ENCODE measurements around the gene NUDCD2. TPM values are rescaled to one million over a fixed set of nuclear protein-coding genes. Genes with fewer than 3 reads are reported as not detected.

Gene NUDCD2
- total and polyA plus RNA-seq, 3 donors from 2014 or later = 11.4 to 25.7 (median 12.9) TPM

GRCh38 chr5:163496286-163496685, 36.4 kb upstream of the NUDCD2 start:
- H3K4me3 ChIP-seq = no peak overlapping the region
- no peaks in the 10 kb centered on the region for H3K4me1 ChIP-seq
- 86 to 100% methylated on average over 1 of the region's 1 CpG for WGBS, 2 donors
- no peak for DNase-seq
- no peaks in the 10 kb centered on the region for H3K9me3 ChIP-seq
- TF ChIP-seq CTCF (IDR thresholded peaks at IDR 0.05) = no peak
- no peak for TF ChIP-seq POLR2A (IDR thresholded peaks at IDR 0.05)
- intact Hi-C loops (cut with DNase I; ENCODE audit: low total_unique reads) = no loop called here
- H3K27ac ChIP-seq = no peak overlapping the region
- H3K27me3 ChIP-seq = no peaks in the 10 kb centered on the region
- no peaks in the 10 kb centered on the region for H3K36me3 ChIP-seq (ENCODE audit: low read depth, missing control alignments)

DNA sequence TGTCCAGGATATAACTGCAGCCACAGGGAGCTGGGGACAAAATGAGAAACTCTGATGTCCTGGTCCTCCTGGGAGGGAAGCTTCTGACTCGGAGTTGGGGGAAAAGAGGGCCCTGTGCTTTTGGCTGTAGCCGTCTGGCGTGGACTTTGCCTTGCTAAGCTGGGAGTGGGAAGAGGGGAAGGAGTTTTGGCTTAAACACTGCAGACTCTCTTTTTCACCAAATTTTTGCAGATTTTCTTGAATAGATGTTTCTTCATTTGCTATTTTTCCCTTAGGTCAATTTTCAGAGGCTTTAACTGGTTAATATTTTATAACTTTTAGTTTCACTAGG, 29.8 kb upstream of the NUDCD2 start:
- no peak for DNase-seq
- intact Hi-C loops (cut with DNase I; ENCODE audit: low total_unique reads) = no loop called here
- Histone ChIP-seq H3K9me3 (no peaks in the 10 kb centered on the region), H3K4me1 (no peaks in the 10 kb centered on the region), H3K27me3 (no peaks in the 10 kb centered on the region), H3K27ac (no peak overlapping the region), H3K36me3 (ENCODE audit: low read depth, missing control alignments) (no peaks in the 10 kb centered on the region), H3K4me3 (no peak overlapping the region)
- no peak for TF ChIP-seq CTCF (IDR thresholded peaks at IDR 0.05)
- no peak for TF ChIP-seq POLR2A (IDR thresholded peaks at IDR 0.05)
- WGBS, 2 donors = 94 to 100% methylated on average over 3 of the region's 3 CpGs

DNA sequence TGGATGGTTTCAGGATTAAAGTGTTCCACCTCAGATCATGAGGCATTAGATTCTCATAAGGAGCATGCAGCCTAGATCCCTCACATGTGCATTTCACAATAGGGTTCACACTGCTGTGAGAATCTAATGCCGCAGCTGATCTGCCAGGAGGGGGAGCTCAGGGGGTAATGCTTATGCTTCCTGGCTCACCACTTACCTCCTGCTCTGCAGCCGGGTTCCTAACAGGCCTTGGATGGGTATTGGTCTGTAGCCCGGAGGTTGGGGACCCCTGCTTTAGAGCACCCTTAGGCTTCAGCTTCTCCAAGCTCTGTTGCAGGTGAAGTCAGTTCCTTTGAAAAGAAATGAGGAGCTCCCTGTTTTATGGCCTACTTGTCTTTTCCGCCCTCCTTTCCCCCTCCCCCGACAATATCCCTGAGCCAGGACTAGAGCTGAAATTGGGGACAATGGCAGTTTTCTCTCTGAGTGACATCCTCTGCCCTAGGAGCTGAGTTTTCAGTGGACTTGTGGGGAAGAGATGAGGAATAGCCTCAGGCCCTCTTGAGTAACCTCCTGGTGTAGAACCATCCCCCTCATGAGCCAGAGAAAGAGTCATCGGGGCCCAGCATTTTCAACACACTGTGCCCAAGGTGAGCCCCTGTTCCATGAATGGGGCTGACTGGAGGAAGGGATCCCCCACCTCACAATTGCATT, 29.3 kb upstream of the NUDCD2 start:
- no peaks in the 10 kb centered on the region for H3K27me3 ChIP-seq
- no peaks in the 10 kb centered on the region for H3K9me3 ChIP-seq
- H3K4me1 ChIP-seq = no peaks in the 10 kb centered on the region
- TF ChIP-seq CTCF (IDR thresholded peaks at IDR 0.05) (no peak), POLR2A (IDR thresholded peaks at IDR 0.05) (no peak)
- no peak overlapping the region for H3K27ac ChIP-seq
- no peak for DNase-seq
- H3K36me3 ChIP-seq (ENCODE audit: low read depth, missing control alignments) = no peaks in the 10 kb centered on the region
- H3K4me3 ChIP-seq = no peak overlapping the region
- intact Hi-C loops (cut with DNase I; ENCODE audit: low total_unique reads) = no loop called here
- 91 to 92% methylated on average over 5 to 6 of the region's 6 CpGs for WGBS, 2 donors

- intact Hi-C loops (cut with DNase I; ENCODE audit: low total_unique reads) = no loop called here
- H3K4me1 ChIP-seq = no peaks in the 10 kb centered on the region
- no peaks in the 10 kb centered on the region for H3K36me3 ChIP-seq (ENCODE audit: low read depth, missing control alignments)
- H3K9me3 ChIP-seq = no peaks in the 10 kb centered on the region
- TF ChIP-seq POLR2A (IDR thresholded peaks at IDR 0.05) (no peak), CTCF (IDR thresholded peaks at IDR 0.05) (no peak)
- no peak for DNase-seq
- no peaks in the 10 kb centered on the region for H3K27me3 ChIP-seq
- H3K27ac ChIP-seq = no peak overlapping the region
- no peak overlapping the region for H3K4me3 ChIP-seq
- WGBS, 2 donors = 95 to 100% methylated on average over 1 of the region's 1 CpG
Observed at GRCh38 chr5:163478982-163479271, 19.0 kb upstream of the NUDCD2 start.
